Neural cell (in vitro differentiated cells): ENCODE data around the gene SOAT1.

ENCODE experiments used
- CTCF ChIP-seq: fragments of 450-650 bp; IDR thresholded peaks from 2 replicates; pipeline ENCODE4 v1.5.1; 2014; ENCODE audit warnings: antibody characterized with exemption, mild to moderate bottlenecking, moderate library complexity; ENCODE audit not compliant: poor library complexity, severe bottlenecking
- POLR2AphosphoS5 ChIP-seq: IDR thresholded peaks from 2 replicates; pipeline ENCODE4 v1.6.1; 2012
- SMC3 ChIP-seq: fragments of 450-650 bp; conservative IDR thresholded peaks from 2 replicates; pipeline ENCODE4 v1.6.1; 2014; ENCODE audit warnings: antibody characterized with exemption, mild to moderate bottlenecking, moderate library complexity; ENCODE audit not compliant: poor library complexity

GRCh38 chr1:179340918-179341317 is 47.3 kb downstream of the SOAT1 start:
- no peak for TF ChIP-seq CTCF
- no peak for TF ChIP-seq POLR2AphosphoS5
- no peak for TF ChIP-seq SMC3
